ENCODE results near the gene SULT1A2.
"Not testable (repeated sequence)": the region's sequence is repeated elsewhere in the genome, so short reads cannot be mapped to it uniquely, and the experiment has no call there.

Gene SULT1A2

GRCh38 chr16:28596840-28597691, at the start of gene SULT1A2:
SULT1A2 (minus strand) TSS chr16:28597050; CDS start chr16:28595930, 1,120 bp downstream.
- DNase-seq: no peak

- DNase-seq: not testable (repeated sequence)
These were observed 43.1 kb upstream of the SULT1A2 start for GRCh38 chr16:28639959-28640358.

- DNase-seq: not testable (repeated sequence)
These were observed 41.5 kb upstream of the SULT1A2 start for GRCh38 chr16:28638359-28638758.

GRCh38 chr16:28637765-28638164, 40.9 kb upstream of the SULT1A2 start, which contains the start of gene NPIPB8:
NPIPB8 (plus strand) TSS chr16:28638065; CDS start chr16:28638361, 296 bp downstream.
- DNase-seq: not testable (repeated sequence)

GRCh38 chr16:28636093-28636823, 39.4 kb upstream of the SULT1A2 start:
- DNase-seq: not testable (repeated sequence)

- not testable (repeated sequence) for DNase-seq
These were observed 34.1 kb upstream of the SULT1A2 start for GRCh38 chr16:28630905-28631304.

- DNase-seq: peak in 1 of 2 experiments; percentile 34
These were observed 26.4 kb upstream of the SULT1A2 start for GRCh38 chr16:28623172-28623711.

- DNase-seq: not testable (repeated sequence)
These were observed 25.8 kb upstream of the SULT1A2 start for GRCh38 chr16:28622532-28623171.

GRCh38 chr16:28621481-28622155, 24.8 kb upstream of the SULT1A2 start:
- no peak for DNase-seq

- DNase-seq: not testable (repeated sequence)
These were observed 23.5 kb upstream of the SULT1A2 start for GRCh38 chr16:28620316-28620715.

GRCh38 chr16:28617874-28618273, 21.0 kb upstream of the SULT1A2 start:
- DNase-seq: no peak

GRCh38 chr16:28616636-28617035, 19.8 kb upstream of the SULT1A2 start:
- no peak for DNase-seq

- DNase-seq: not testable (repeated sequence)
These were observed 19.4 kb upstream of the SULT1A2 start for GRCh38 chr16:28616224-28616577.

GRCh38 chr16:28615486-28616223, 18.8 kb upstream of the SULT1A2 start:
- not testable (repeated sequence) for DNase-seq

GRCh38 chr16:28614561-28614960, 17.7 kb upstream of the SULT1A2 start:
- not testable (repeated sequence) for DNase-seq

- DNase-seq: not testable (repeated sequence)
These were observed 17.1 kb upstream of the SULT1A2 start for GRCh38 chr16:28613912-28614311.

- DNase-seq: not testable (repeated sequence)
These were observed 15.8 kb upstream of the SULT1A2 start for GRCh38 chr16:28612359-28613280.

GRCh38 chr16:28610595-28611191, 13.8 kb upstream of the SULT1A2 start:
- DNase-seq: no peak

GRCh38 chr16:28609631-28610594, 13.1 kb upstream of the SULT1A2 start, which contains the start of gene SULT1A1:
SULT1A1 (minus strand) TSS chr16:28610044; CDS start chr16:28608855, 1,189 bp downstream.
- no peak for DNase-seq
